Neuronal stem cell (in vitro differentiated cells): Measurements from ENCODE around the gene MYOZ2.

Experiments used
- DNase-seq: peaks from one replicate; pipeline ENCODE4 v3.0.0-alpha.2; 2013; ENCODE audit warnings: low spot score
- H2AFZ ChIP-seq: one replicate; pipeline ENCODE4 v1.6.1; 2013; ENCODE audit warnings: mild to moderate bottlenecking, low read length, inconsistent platforms
- H2AK5ac ChIP-seq: 2 replicates; pipeline ENCODE4 v1.6.1; 2013; ENCODE audit warnings: low read depth, mild to moderate bottlenecking, inconsistent platforms, low read length, moderate library complexity, mixed read lengths
- H2BK120ac ChIP-seq: 2 replicates; pipeline ENCODE4 v1.6.1; 2013; ENCODE audit warnings: low read depth, mild to moderate bottlenecking, inconsistent platforms, low read length, moderate library complexity, mixed read lengths
- H2BK12ac ChIP-seq: one replicate; pipeline ENCODE4 v1.6.1; 2013; ENCODE audit warnings: low read length, inconsistent platforms
- H2BK15ac ChIP-seq: 2 replicates; pipeline ENCODE4 v1.6.1; 2013; ENCODE audit warnings: mild to moderate bottlenecking, low read length, inconsistent platforms, mixed read lengths
- H2BK5ac ChIP-seq: one replicate; pipeline ENCODE4 v1.6.1; 2013; ENCODE audit warnings: inconsistent platforms, mild to moderate bottlenecking, low read length, moderate library complexity
- H3K14ac ChIP-seq: one replicate; pipeline ENCODE4 v1.6.1; 2013; ENCODE audit warnings: low read length, inconsistent platforms
- H3K18ac ChIP-seq: 2 replicates; pipeline ENCODE4 v1.6.1; 2013; ENCODE audit warnings: low read length, inconsistent platforms
- H3K23ac ChIP-seq: 2 replicates; pipeline ENCODE4 v1.6.1; 2013; ENCODE audit warnings: low read depth, mild to moderate bottlenecking, mixed read lengths, low read length, inconsistent platforms; ENCODE audit not compliant: poor library complexity
- H3K27ac ChIP-seq: replicated peaks from 3 replicates; pipeline ENCODE4 v1.5.1; 2013; ENCODE audit warnings: low read length, inconsistent platforms
- H3K27me3 ChIP-seq, 3 experiments: 2 replicates each; pipeline ENCODE4 v1.6.1; 2013; ENCODE audit warnings: low read length in 3 of 3, mild to moderate bottlenecking in 2 of 3, inconsistent platforms in 1 of 3, low read depth in 1 of 3, mixed read lengths in 1 of 3, moderate library complexity in 1 of 3; ENCODE audit not compliant: control insufficient read depth in 3 of 3, insufficient read depth in 3 of 3
- H3K36me3 ChIP-seq, 2 donors: replicated peaks in 1 of 2; 2 replicates each; pipeline ENCODE4 v1.6.1; 2013; ENCODE audit warnings: low read length in 2 of 2; ENCODE audit not compliant: control insufficient read depth in 2 of 2, insufficient read depth in 2 of 2
- H3K4ac ChIP-seq: 2 replicates; pipeline ENCODE4 v1.6.1; 2013; ENCODE audit warnings: inconsistent platforms, mild to moderate bottlenecking, low read length, moderate library complexity
- H3K4me1 ChIP-seq, 2 donors: 1 replicate in 1 of 2; 2 replicates in 1 of 2; pipeline ENCODE4 v1.6.1; 2013; ENCODE audit warnings: low read length in 2 of 2, low read depth in 1 of 2; ENCODE audit not compliant: control insufficient read depth in 2 of 2, insufficient read depth in 1 of 2
- H3K4me2 ChIP-seq: one replicate; pipeline ENCODE4 v1.6.1; 2013; ENCODE audit warnings: mild to moderate bottlenecking, low read length, inconsistent platforms; ENCODE audit not compliant: insufficient read depth, poor library complexity, severe bottlenecking
- H3K4me3 ChIP-seq, 2 donors: 2 replicates each; pipeline ENCODE4 v1.5.1; 2013; ENCODE audit warnings: low read length in 2 of 2, mild to moderate bottlenecking in 2 of 2, inconsistent platforms in 1 of 2, moderate library complexity in 1 of 2
- H3K79me1 ChIP-seq: one replicate; pipeline ENCODE4 v1.6.1; 2013; ENCODE audit warnings: low read depth, mild to moderate bottlenecking, inconsistent platforms, low read length, moderate library complexity
- H3K9ac ChIP-seq: one replicate; pipeline ENCODE4 v1.6.1; 2013; ENCODE audit warnings: mild to moderate bottlenecking, low read depth, low read length, inconsistent platforms; ENCODE audit not compliant: poor library complexity
- H3K9me3 ChIP-seq, 2 donors: replicated peaks in 1 of 2; 2 replicates each; pipeline versions ENCODE3 to v1.6.1; 2013; ENCODE audit warnings: low read length in 2 of 2, mild to moderate bottlenecking in 2 of 2, inconsistent platforms in 1 of 2, low read depth in 1 of 2, mixed read lengths in 1 of 2, moderate library complexity in 1 of 2; ENCODE audit not compliant: control insufficient read depth in 2 of 2, insufficient read depth in 1 of 2
- H4K8ac ChIP-seq: one replicate; pipeline ENCODE4 v1.6.1; 2013; ENCODE audit warnings: low read depth, mild to moderate bottlenecking, inconsistent platforms, low read length, moderate library complexity
- H4K91ac ChIP-seq: one replicate; pipeline ENCODE4 v1.6.1; 2013; ENCODE audit warnings: low read length, low read depth, mild to moderate bottlenecking, inconsistent platforms; ENCODE audit not compliant: poor library complexity
- WGBS, 2 donors: extraction: QIAGEN DNeasy Blood & Tissue Kit; methylation state at CpG; one replicate each; pipeline ENCODE4 v1.1.7; 2013; ENCODE audit warnings: missing lambda C conversion rate in 2 of 2, mixed read lengths in 1 of 2; ENCODE audit not compliant: insufficient read length in 2 of 2, insufficient replicate concordance in 1 of 2; ENCODE audit errors: extremely low coverage in 2 of 2; 5-methylcytosine and 5-hydroxymethylcytosine counted together

Gene MYOZ2

GRCh38 chr4:119221412-119221811, 85.8 kb downstream of the MYOZ2 start:
- no peak for DNase-seq
- H2BK12ac ChIP-seq: no peak overlapping the region
- H2BK120ac ChIP-seq: no peak overlapping the region
- no peak overlapping the region for H3K4me2 ChIP-seq
- no peaks in the 10 kb centered on the region for H3K9me3 ChIP-seq
- no peak overlapping the region for H4K91ac ChIP-seq
- H3K23ac ChIP-seq: no peak overlapping the region
- H3K4me3 ChIP-seq: no peak overlapping the region
- H3K27ac ChIP-seq: no peak overlapping the region
- H3K9ac ChIP-seq: no peak overlapping the region
- no peaks in the 10 kb centered on the region for H3K36me3 ChIP-seq
- no peak overlapping the region for H2BK5ac ChIP-seq
- H2BK15ac ChIP-seq: no peak overlapping the region
- WGBS, 2 donors: no CpG with 5 or more reads among the region's 4 CpGs
- H4K8ac ChIP-seq: no peak overlapping the region
- no peaks in the 10 kb centered on the region for H3K79me1 ChIP-seq
- H3K18ac ChIP-seq: no peak overlapping the region
- H2AK5ac ChIP-seq: no peak overlapping the region
- no peaks in the 10 kb centered on the region for H3K27me3 ChIP-seq
- no peak overlapping the region for H3K4ac ChIP-seq
- H3K4me1 ChIP-seq: no peaks in the 10 kb centered on the region
- no peak overlapping the region for H3K14ac ChIP-seq
- no peak overlapping the region for H2AFZ ChIP-seq

- no peaks in the 10 kb centered on the region for H3K36me3 ChIP-seq
Measured at GRCh38 chr4:119227690-119228089, 92.1 kb downstream of the MYOZ2 start.

GRCh38 chr4:119228406-119228805, 92.8 kb downstream of the MYOZ2 start:
- DNase-seq: no peak
- H3K18ac ChIP-seq: no peak overlapping the region
- no peaks in the 10 kb centered on the region for H3K36me3 ChIP-seq
- no CpG with 5 or more reads among the region's 3 CpGs for WGBS, 2 donors
- no peaks in the 10 kb centered on the region for H3K79me1 ChIP-seq
- no peak overlapping the region for H3K4ac ChIP-seq
- H3K9ac ChIP-seq: no peak overlapping the region
- no peak overlapping the region for H2BK120ac ChIP-seq
- no peak overlapping the region for H2AK5ac ChIP-seq
- H3K4me2 ChIP-seq: no peak overlapping the region
- no peak overlapping the region for H4K8ac ChIP-seq
- no peak overlapping the region for H4K91ac ChIP-seq
- no peak overlapping the region for H2BK5ac ChIP-seq
- no peak overlapping the region for H2AFZ ChIP-seq
- peaks cover 0 to 3% of the 10 kb centered on the region in 2 donors for H3K9me3 ChIP-seq
- no peak overlapping the region for H3K23ac ChIP-seq
- no peaks in the 10 kb centered on the region for H3K27me3 ChIP-seq
- no peaks in the 10 kb centered on the region for H3K4me1 ChIP-seq
- no peak overlapping the region for H2BK15ac ChIP-seq
- no peak overlapping the region for H3K14ac ChIP-seq
- H3K27ac ChIP-seq: no peak overlapping the region
- H3K4me3 ChIP-seq: no peak overlapping the region
- no peak overlapping the region for H2BK12ac ChIP-seq

More at GRCh38 chr4:119227690-119228089, 92.1 kb downstream of the MYOZ2 start:
- no peaks in the 10 kb centered on the region for H3K79me1 ChIP-seq
- H3K4me2 ChIP-seq: no peak overlapping the region
- no peak for DNase-seq
- H3K4me1 ChIP-seq: no peaks in the 10 kb centered on the region
- no peak overlapping the region for H3K18ac ChIP-seq
- H3K27me3 ChIP-seq: no peaks in the 10 kb centered on the region
- no peak overlapping the region for H2BK120ac ChIP-seq
- H2BK5ac ChIP-seq: no peak overlapping the region
- H2BK15ac ChIP-seq: no peak overlapping the region
- no peak overlapping the region for H2AK5ac ChIP-seq
- H2BK12ac ChIP-seq: no peak overlapping the region
- H3K4me3 ChIP-seq: no peak overlapping the region
- no peak overlapping the region for H3K4ac ChIP-seq
- H4K91ac ChIP-seq: no peak overlapping the region
- peaks cover 0 to 3% of the 10 kb centered on the region in 2 donors for H3K9me3 ChIP-seq
- no peak overlapping the region for H3K9ac ChIP-seq
- H3K14ac ChIP-seq: no peak overlapping the region
- H3K27ac ChIP-seq: no peak overlapping the region
- H2AFZ ChIP-seq: no peak overlapping the region
- no peak overlapping the region for H4K8ac ChIP-seq
- no peak overlapping the region for H3K23ac ChIP-seq

GRCh38 chr4:119229908-119230687, 94.5 kb downstream of the MYOZ2 start:
- no peak overlapping the region for H4K8ac ChIP-seq
- H3K9me3 ChIP-seq: peaks cover 0 to 3% of the 10 kb centered on the region in 2 donors
- no peak overlapping the region for H3K23ac ChIP-seq
- peaks cover 0 to 2% of the 10 kb centered on the region in 2 donors for H3K4me1 ChIP-seq
- H2AFZ ChIP-seq: no peak overlapping the region
- no peak overlapping the region for H3K18ac ChIP-seq
- no CpG with 5 or more reads among the region's 4 CpGs for WGBS, 2 donors
- H2BK12ac ChIP-seq: no peak overlapping the region
- H3K4me3 ChIP-seq: no peak overlapping the region
- DNase-seq: no peak
- no peaks in the 10 kb centered on the region for H3K27me3 ChIP-seq
- H2BK5ac ChIP-seq: no peak overlapping the region
- no peak overlapping the region for H2BK120ac ChIP-seq
- H2AK5ac ChIP-seq: no peak overlapping the region
- no peak overlapping the region for H3K4me2 ChIP-seq
- H4K91ac ChIP-seq: no peak overlapping the region
- no peak overlapping the region for H3K14ac ChIP-seq
- H3K79me1 ChIP-seq: no peaks in the 10 kb centered on the region
- H3K36me3 ChIP-seq: no peaks in the 10 kb centered on the region
- H2BK15ac ChIP-seq: no peak overlapping the region
- H3K4ac ChIP-seq: no peak overlapping the region
- H3K9ac ChIP-seq: no peak overlapping the region
- H3K27ac ChIP-seq: no peak overlapping the region
